ENCODE data around the gene NME4.

DNA sequence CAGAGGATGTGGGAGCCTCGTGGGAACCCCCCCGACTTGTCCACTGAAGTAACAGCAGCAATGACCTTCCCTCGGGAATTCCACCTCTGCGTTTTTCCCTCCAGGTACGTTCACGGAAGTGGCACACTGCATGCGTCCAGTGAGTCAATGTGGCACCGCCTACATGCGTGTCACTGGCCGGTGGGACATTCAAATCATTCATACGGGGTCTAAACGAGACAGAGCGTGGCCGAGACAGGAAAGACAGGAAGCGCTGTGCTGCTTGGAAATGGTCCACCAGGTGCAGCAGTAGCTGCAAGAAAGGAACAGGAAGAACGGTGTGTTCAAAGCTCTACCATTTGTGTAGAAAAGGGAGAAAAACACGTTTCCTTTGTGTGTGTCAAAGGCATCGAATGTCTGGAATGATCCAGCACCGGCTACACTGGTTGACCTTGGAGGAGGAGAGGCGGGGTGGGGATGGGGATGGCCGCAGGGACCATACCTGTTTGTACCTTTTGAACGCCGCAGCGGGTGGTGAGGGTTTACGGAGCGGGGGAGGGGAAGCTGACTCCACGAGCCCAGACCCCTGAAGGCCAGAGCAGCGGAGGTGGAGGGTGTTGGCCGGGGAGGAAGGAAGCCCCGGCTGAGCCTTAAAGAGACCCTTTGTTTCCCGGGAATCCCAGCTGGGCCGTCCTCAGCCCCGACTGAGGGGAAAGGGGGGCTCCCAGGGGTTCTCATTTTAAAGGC is 13.5 kb upstream of the NME4 start:
- TF ChIP-seq, protein P1, sequence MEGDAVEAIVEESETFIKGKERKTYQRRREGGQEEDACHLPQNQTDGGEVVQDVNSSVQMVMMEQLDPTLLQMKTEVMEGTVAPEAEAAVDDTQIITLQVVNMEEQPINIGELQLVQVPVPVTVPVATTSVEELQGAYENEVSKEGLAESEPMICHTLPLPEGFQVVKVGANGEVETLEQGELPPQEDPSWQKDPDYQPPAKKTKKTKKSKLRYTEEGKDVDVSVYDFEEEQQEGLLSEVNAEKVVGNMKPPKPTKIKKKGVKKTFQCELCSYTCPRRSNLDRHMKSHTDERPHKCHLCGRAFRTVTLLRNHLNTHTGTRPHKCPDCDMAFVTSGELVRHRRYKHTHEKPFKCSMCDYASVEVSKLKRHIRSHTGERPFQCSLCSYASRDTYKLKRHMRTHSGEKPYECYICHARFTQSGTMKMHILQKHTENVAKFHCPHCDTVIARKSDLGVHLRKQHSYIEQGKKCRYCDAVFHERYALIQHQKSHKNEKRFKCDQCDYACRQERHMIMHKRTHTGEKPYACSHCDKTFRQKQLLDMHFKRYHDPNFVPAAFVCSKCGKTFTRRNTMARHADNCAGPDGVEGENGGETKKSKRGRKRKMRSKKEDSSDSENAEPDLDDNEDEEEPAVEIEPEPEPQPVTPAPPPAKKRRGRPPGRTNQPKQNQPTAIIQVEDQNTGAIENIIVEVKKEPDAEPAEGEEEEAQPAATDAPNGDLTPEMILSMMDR (IDR thresholded peaks at IDR 0.05) = no peak
- no peak for TF ChIP-seq POLR2A (IDR thresholded peaks at IDR 0.05)
